ENCODE data around the gene EPAS1.

Gene EPAS1

DNA sequence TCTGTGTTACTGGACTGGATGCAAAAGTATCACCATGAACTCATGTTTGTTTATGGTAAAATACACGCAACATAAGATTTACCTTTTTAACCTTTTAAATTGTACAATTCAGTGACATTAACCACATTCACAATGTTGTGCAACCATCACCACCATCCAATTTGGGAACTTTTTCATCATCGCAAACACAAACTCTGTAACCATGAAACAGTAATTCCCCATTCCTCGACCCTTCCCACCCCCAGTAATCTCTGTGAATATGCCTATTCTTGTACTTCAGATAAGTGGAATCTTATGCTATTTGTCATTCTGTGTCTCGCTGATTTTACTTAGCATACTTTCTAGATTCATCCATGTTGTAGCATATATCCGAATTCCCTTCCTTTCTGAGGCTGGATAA lies 31.1 kb upstream of the EPAS1 start:
- TF ChIP-seq, protein P1, sequence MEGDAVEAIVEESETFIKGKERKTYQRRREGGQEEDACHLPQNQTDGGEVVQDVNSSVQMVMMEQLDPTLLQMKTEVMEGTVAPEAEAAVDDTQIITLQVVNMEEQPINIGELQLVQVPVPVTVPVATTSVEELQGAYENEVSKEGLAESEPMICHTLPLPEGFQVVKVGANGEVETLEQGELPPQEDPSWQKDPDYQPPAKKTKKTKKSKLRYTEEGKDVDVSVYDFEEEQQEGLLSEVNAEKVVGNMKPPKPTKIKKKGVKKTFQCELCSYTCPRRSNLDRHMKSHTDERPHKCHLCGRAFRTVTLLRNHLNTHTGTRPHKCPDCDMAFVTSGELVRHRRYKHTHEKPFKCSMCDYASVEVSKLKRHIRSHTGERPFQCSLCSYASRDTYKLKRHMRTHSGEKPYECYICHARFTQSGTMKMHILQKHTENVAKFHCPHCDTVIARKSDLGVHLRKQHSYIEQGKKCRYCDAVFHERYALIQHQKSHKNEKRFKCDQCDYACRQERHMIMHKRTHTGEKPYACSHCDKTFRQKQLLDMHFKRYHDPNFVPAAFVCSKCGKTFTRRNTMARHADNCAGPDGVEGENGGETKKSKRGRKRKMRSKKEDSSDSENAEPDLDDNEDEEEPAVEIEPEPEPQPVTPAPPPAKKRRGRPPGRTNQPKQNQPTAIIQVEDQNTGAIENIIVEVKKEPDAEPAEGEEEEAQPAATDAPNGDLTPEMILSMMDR (IDR thresholded peaks at IDR 0.05; ENCODE audit: low read depth, low read length) = no peak
- no peak for DNase-seq (ENCODE audit: extremely low read depth, low read depth)

DNA sequence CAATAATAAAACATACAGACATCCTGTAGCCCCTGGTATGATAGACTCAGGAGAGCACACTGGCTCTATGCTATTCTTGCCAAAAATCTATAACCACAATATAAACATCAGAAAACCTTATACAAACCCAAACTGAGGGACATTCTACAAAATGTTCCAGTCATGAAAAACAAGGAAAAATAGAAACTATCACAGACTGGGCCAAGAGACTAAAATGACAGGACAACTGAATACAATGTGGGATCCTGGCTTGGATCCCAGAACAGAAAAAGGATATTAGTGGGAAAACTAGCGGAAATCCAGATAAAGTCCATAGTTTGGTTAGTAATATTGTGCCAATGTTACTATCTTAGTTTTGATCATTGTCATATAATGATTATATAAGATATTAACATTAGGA lies 29.6 kb upstream of the EPAS1 start:
- TF ChIP-seq, protein P1 (IDR thresholded peaks at IDR 0.05; ENCODE audit: low read depth, low read length) = no peak
- no peak for DNase-seq (ENCODE audit: extremely low read depth, low read depth)

DNA sequence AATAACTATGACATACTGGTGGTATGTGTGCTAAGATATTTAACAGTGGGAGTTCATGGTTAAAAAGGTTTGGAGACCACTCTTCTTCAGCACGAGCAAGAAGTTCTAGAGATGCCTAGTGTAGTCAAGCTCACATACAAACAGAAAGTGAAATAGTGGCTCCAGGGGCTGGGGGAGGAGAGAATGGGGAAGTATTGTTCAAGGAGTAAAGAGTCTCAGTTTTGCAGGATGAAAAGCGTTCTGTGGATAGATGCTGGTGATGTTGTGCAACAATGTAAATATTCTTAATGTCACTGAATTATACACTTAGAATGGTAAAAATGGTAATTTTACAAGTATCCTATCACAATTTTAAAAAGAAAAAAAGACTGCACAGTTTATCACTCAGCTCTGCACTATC lies 29.0 kb upstream of the EPAS1 start:
- no peak for DNase-seq (ENCODE audit: extremely low read depth, low read depth)
- TF ChIP-seq, protein P1 (IDR thresholded peaks at IDR 0.05; ENCODE audit: low read depth, low read length) = no peak

DNA sequence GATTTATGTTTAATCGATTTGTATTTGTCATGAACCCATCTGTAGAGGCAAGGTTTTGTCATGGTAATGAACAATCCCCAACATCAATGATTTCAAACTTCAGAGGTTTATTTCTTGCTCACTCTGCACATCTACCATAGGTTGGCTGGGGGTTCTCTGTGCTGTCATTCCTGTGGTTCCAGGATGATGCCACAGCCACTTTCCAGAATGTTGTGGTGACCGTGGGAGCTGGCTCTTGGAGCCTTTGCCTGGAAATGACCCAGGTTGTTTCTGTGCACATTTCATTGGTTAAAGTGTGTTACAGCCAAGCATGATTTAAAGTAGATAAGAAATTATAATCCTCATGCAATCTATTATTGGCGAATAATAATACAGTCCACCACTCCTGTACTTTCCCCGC lies 28.2 kb upstream of the EPAS1 start:
- TF ChIP-seq, protein P1 (IDR thresholded peaks at IDR 0.05; ENCODE audit: low read depth, low read length) = no peak
- DNase-seq (ENCODE audit: extremely low read depth, low read depth) = no peak

DNA sequence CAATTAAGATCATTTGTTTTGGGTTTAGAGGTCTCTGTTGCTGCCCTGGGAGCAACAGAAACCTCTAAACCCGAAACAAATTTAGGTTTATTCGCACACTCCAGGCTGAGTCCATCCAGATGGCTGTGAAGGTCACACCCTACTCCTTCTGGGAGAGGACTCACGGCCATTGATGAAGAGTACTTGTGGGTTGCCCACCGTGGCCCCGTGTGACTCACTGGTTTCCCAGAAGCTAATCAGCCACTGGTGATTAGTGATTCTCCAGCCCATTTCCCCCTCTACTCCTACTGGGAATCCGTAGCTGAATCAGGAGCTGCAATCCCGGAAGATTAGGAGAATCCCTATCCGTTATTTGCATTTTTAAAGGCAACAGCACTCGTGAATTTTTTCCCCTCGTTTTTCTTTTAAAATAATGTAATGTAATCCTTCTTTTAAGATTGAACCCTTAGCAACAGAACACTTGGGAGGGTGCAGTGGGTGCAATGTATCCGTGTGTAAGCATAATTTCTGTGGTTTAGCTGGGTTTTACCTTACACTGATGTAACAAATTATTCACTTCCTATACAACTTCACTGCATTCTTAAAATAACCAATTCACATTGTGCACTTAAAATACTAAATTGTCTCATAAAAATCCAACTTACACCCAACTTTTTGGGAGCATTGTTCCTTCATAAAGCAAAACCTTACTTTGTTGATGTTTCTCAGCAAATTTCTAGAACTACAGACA lies 27.5 kb upstream of the EPAS1 start:
- DNase-seq (ENCODE audit: extremely low read depth, low read depth) = no peak
- TF ChIP-seq, protein P1 (IDR thresholded peaks at IDR 0.05; ENCODE audit: low read depth, low read length) = no peak

DNA sequence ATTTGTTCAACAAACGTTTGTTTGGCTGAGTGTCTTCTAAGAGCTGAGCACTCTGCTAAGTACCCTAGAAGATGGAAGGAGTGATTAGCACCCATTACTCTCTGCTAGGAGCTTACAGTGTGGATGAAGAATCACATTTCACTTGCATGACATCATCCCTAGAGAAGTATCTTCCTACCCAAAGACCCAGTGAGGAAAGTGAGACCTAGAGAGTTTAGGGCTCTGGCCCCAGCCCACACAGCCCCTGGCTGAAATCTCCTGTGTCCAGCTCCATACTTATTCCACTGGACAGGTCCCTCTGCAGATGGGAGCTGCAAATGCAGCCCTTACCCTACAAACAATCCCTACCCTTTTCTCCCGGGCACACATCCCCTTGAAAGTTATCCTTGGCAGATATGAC lies 26.8 kb upstream of the EPAS1 start:
- TF ChIP-seq, protein P1 (IDR thresholded peaks at IDR 0.05; ENCODE audit: low read depth, low read length) = no peak
- DNase-seq (ENCODE audit: extremely low read depth, low read depth) = no peak

DNA sequence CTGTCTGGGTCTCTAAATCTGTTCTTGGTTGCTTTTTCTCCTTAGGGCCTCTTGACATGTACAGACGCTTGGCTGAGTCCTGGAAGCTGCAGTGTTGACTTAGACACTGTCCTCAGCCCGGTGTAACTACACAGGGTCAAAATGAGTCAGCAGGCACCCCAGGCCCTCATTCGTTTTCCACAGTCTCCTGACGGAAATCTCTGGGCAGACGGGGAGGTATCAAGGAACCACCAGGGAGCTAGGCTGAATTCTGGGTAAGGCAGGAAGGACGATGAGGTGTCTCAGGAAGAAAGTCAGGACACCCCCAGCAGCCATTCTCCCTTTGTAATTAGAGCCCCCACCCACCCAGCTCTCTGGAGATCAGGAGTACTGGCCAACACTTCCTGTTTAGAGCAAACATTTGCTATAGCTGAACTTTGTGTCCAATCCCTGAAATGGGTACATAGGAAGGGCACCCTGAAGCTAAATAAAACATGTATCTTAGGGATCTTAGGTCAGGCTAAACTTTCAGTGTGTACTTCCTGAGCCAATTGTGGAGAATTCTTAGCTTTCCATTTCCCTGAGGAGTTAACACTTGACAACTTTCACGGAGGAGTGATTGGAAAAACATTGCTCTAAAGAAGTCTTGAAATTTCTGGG lies 23.9 kb upstream of the EPAS1 start:
- TF ChIP-seq, protein P1 (IDR thresholded peaks at IDR 0.05; ENCODE audit: low read depth, low read length) = no peak
- DNase-seq (ENCODE audit: extremely low read depth, low read depth) = no peak

Data from AG09319 (cell line).